Endothelial cell of umbilical vein (primary cell): ENCODE data around the gene GSTO1. TPM values are rescaled to one million over a fixed set of nuclear protein-coding genes. Genes with fewer than 3 reads are reported as not detected.
A peak's percentile ranks its signal among the peaks of the same experiment; 100 is the strongest.

Experiments used
- BruUV-seq: library from RNA; stranded (reverse); fragments of 400-500 nt; replicated peaks from 2 replicates; lab custom pipeline; 2021; lab: Mats Ljungman, UMichigan
- CTCF ChIA-PET: fragments of 300-600, 350-600 bp; sonication (Branson Sonifier 250); formaldehyde crosslinking; loops from one replicate; lab custom pipeline; 2021; ENCODE audit warnings: antibody characterized with exemption, inconsistent platforms; lab: Charles Lee
- POLR2A ChIA-PET: fragments of 300-600, 350-600 bp; sonication (Branson Sonifier 250); formaldehyde crosslinking; loops from one replicate; lab custom pipeline; 2021; ENCODE audit warnings: antibody characterized with exemption, inconsistent platforms; lab: Charles Lee
- DNase-seq: peaks from one replicate; pipeline ENCODE4 v3.0.0-alpha.2; 2011; ENCODE audit warnings: low read depth, low spot score
- FAIRE-seq: peaks from 2 replicates; lab custom pipeline; 2011; peaks lifted over from hg19 to GRCh38; lab: Jason Lieb, UNC
- H2AFZ ChIP-seq: 2 replicates; pipeline ENCODE4 v1.6.0; 2012; ENCODE audit warnings: low read depth, low read length, control low read depth, inconsistent platforms
- H3K27ac ChIP-seq: 2 replicates; pipeline ENCODE4 v1.5.1; 2011; ENCODE audit warnings: low read depth, mild to moderate bottlenecking, control low read depth, low read length, moderate library complexity; ENCODE audit not compliant: insufficient read depth
- H3K27me3 ChIP-seq, 2 experiments: 2 replicates each; pipeline versions ENCODE4 v1.6.0 to v1.6.1; 2011; ENCODE audit warnings: low read length in 2 of 2, mixed read lengths in 1 of 2; ENCODE audit not compliant: control insufficient read depth in 2 of 2, insufficient read depth in 2 of 2
- H3K36me3 ChIP-seq, 2 experiments: 2 replicates in 1 of 2; 3 replicates in 1 of 2; pipeline ENCODE4 v1.5.1; 2011; ENCODE audit warnings: low read length in 2 of 2, mild to moderate bottlenecking in 1 of 2, moderate library complexity in 1 of 2; ENCODE audit not compliant: control insufficient read depth in 2 of 2, insufficient read depth in 2 of 2; ENCODE audit errors: extremely low read depth in 1 of 2
- H3K4me1 ChIP-seq: 3 replicates; pipeline ENCODE4 v1.5.1; 2011; ENCODE audit warnings: mild to moderate bottlenecking, low read length; ENCODE audit not compliant: control insufficient read depth, insufficient read depth; ENCODE audit errors: extremely low read depth
- H3K4me2 ChIP-seq: 2 replicates; pipeline ENCODE4 v1.6.1; 2011; ENCODE audit warnings: low read length, control low read depth, mixed read lengths; ENCODE audit not compliant: insufficient read depth
- H3K4me3 ChIP-seq, 3 experiments: fragments of 200-600 bp in 1 of 3; sonication (generic), shearing (Covaris generic) in 1 of 3; replicated peaks in 1 of 3; 2 replicates each; pipeline ENCODE4 v1.5.1; 2011 to 2016; ENCODE audit warnings: control low read depth in 3 of 3, low read length in 3 of 3, mild to moderate bottlenecking in 2 of 3, inconsistent platforms in 1 of 3, low read depth in 1 of 3, moderate library complexity in 1 of 3; ENCODE audit not compliant: insufficient read depth in 1 of 3
- H3K79me2 ChIP-seq: 2 replicates; pipeline ENCODE4 v1.6.0; 2012; ENCODE audit warnings: low read length, inconsistent platforms; ENCODE audit not compliant: control insufficient read depth, insufficient read depth
- H3K9ac ChIP-seq: replicated peaks from 2 replicates; pipeline ENCODE3; 2011; ENCODE audit warnings: low read length, control low read depth; ENCODE audit not compliant: insufficient read depth; ENCODE audit errors: extremely low read depth
- H3K9me1 ChIP-seq: replicated peaks from 3 replicates; pipeline ENCODE4 v1.6.0; 2011; ENCODE audit warnings: mild to moderate bottlenecking, low read length; ENCODE audit not compliant: control insufficient read depth, insufficient read depth; ENCODE audit errors: extremely low read depth
- H3K9me3 ChIP-seq: replicated peaks from 2 replicates; pipeline ENCODE4 v1.5.1; 2012; ENCODE audit warnings: low read length, inconsistent platforms; ENCODE audit not compliant: control insufficient read depth, insufficient read depth
- H4K20me1 ChIP-seq: replicated peaks from 2 replicates; pipeline ENCODE3; 2011; ENCODE audit warnings: mild to moderate bottlenecking, low read length; ENCODE audit not compliant: control insufficient read depth, insufficient read depth; ENCODE audit errors: extremely low read depth
- EZH2 ChIP-seq: IDR thresholded peaks from 2 replicates; pipeline ENCODE4 v1.6.1; 2012; ENCODE audit warnings: borderline replicate concordance, low read depth, mild to moderate bottlenecking, moderate library complexity, low read length, inconsistent platforms; ENCODE audit not compliant: severe bottlenecking
- FOS ChIP-seq: IDR thresholded peaks from 2 replicates; pipeline ENCODE4 v1.6.1; 2011; ENCODE audit warnings: mild to moderate bottlenecking, low read length, moderate library complexity, borderline replicate concordance; ENCODE audit not compliant: insufficient read depth
- GATA2 ChIP-seq: IDR thresholded peaks from 2 replicates; pipeline ENCODE4 v1.7.0; 2011; ENCODE audit warnings: low read depth, mild to moderate bottlenecking, moderate library complexity, mixed read lengths, low read length; ENCODE audit not compliant: insufficient read length, insufficient read depth
- JUN ChIP-seq: IDR thresholded peaks from 2 replicates; pipeline ENCODE4 v1.6.1; 2011; ENCODE audit warnings: borderline replicate concordance, low read depth; ENCODE audit not compliant: insufficient read length, insufficient read depth
- MYC ChIP-seq: IDR thresholded peaks from one replicate; pipeline ENCODE4 v1.6.1; 2011; ENCODE audit warnings: mild to moderate bottlenecking, low read depth, low read length
- POLR2A ChIP-seq: IDR thresholded peaks from 2 replicates; pipeline ENCODE4 v1.6.1; 2012; ENCODE audit warnings: low read depth, mild to moderate bottlenecking, control low read depth, low read length
- POLR2AphosphoS5 ChIP-seq: IDR thresholded peaks from 2 replicates; pipeline ENCODE4 v1.6.1; 2012; ENCODE audit warnings: low read depth, mild to moderate bottlenecking, control low read depth, low read length, moderate library complexity; ENCODE audit not compliant: insufficient read depth
- dilution Hi-C: fragments of 300-500 bp; cut with MboI; formaldehyde crosslinking; loops from one replicate; pipeline ENCODE4 v1.15.0; 2019; ENCODE audit warnings: low sequenced_read_pairs; ENCODE audit not compliant: extremely low pct_ligation_motif_present
- intact Hi-C: fragments of 100-400 bp; cut with micrococcal nuclease; formaldehyde crosslinking; loops from one replicate; pipeline ENCODE4 v1.10.0; 2022
- polyA plus RNA-seq, 4 experiments: library from polyadenylated mRNA; depleted of rRNA in 3 of 4; stranded (reverse) in 3 of 4; unstranded in 1 of 4; fragments of >200 nt; gene quantifications; 2 replicates each; pipeline versions ENCODE4 v1.2.1 to v1.2.3, GENCODE V29; 2011 to 2012; ENCODE audit warnings: missing spikeins in 1 of 4
- total RNA-seq: library from RNA; stranded (reverse); gene quantifications from 2 replicates; pipeline ENCODE4 v1.2.3, GENCODE V29; 2021
- TF ChIP-seq, protein P1 (sequence below): IDR thresholded peaks from 2 replicates; pipeline ENCODE4 v1.6.1; 2011; ENCODE audit not compliant: insufficient read depth, insufficient read length
- TF ChIP-seq, protein P2 (sequence below), 2 donors: IDR thresholded peaks; 1 replicate in 1 of 2; 2 replicates in 1 of 2; pipeline ENCODE4 v1.5.1; 2011; ENCODE audit warnings: low read length in 2 of 2, mild to moderate bottlenecking in 2 of 2, moderate library complexity in 2 of 2, control low read depth in 1 of 2, inconsistent platforms in 1 of 2, low read depth in 1 of 2; ENCODE audit not compliant: insufficient read depth in 1 of 2; ENCODE audit errors: extremely low read depth in 1 of 2

GSTO1 gene
- total and polyA plus RNA-seq, 2 donors (not counting 3 experiments of a cell fraction or from before 2014, with no cell fraction given): 124 to 211 TPM

DNA sequence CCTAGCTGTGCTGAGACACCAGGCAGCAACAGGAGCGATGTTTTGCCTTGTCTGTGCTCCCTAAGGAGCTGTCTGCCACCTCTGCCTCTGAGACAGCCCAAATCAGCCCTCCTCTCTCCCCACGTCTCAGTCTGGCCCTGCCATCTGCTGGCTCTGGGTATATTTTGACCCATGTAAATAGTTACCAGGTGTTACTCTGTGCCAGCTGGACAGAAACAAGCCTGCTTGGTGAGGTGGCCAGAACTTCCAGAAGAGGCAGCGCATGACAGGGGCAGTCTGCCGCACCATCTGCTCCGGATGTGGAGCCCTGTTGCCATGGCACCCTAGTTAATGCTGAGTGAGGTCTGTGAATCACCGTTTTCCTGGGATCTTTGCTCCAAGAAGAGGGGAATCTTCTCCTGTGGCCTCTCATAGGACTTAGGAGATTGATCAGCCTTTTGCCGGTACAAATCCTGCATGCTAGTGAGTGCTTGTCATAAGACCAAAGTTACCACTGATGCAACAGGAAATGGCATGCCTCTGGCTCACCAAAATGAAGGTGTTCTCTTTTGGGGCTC lies 46.1 kb downstream of the GSTO1 start:
- Histone ChIP-seq H3K9me1 (no peaks in the 10 kb centered on the region), H3K36me3 (no peaks in the 10 kb centered on the region), H3K9ac (peak overlapping the region; percentile 81), H3K4me1 (peaks cover 31% of the 10 kb centered on the region), H4K20me1 (no peaks in the 10 kb centered on the region), H2AFZ (no peak overlapping the region), H3K27me3 (no peaks in the 10 kb centered on the region), H3K4me2 (peak overlapping the region; percentile 32), H3K79me2 (no peaks in the 10 kb centered on the region), H3K4me3 (no peak overlapping the region), H3K27ac (peak overlapping the region; percentile 89), H3K9me3 (no peaks in the 10 kb centered on the region)
- BruUV-seq: no TSS peak
- intact Hi-C loops: loop anchor here (1.0 kb wide), 3 partner anchors 10 to 37 kb away; partner anchors contain the start of gene ITPRIP
- dilution Hi-C loops: no loop called here
- TF ChIP-seq, protein P1, sequence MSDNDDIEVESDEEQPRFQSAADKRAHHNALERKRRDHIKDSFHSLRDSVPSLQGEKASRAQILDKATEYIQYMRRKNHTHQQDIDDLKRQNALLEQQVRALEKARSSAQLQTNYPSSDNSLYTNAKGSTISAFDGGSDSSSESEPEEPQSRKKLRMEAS: peak; percentile 55
- peak; percentile 59 for TF ChIP-seq POLR2AphosphoS5
- no peak for TF ChIP-seq FOS
- no peak for TF ChIP-seq GATA2
- TF ChIP-seq JUN: peak; percentile 62
- CTCF ChIA-PET: interaction anchor here (0.9 to 3.4 kb wide), 6 partner anchors 10 to 50 kb away, joined by 3 to 34 read pairs (median 4); no protein-coding TSS in a partner anchor
- peak; percentile 85 for DNase-seq
- POLR2A ChIA-PET: interaction anchor here (0.6 kb wide), 1 partner anchor 36 kb away, joined by 7 read pairs; no protein-coding TSS in a partner anchor
- FAIRE-seq: peak; percentile 83

DNA sequence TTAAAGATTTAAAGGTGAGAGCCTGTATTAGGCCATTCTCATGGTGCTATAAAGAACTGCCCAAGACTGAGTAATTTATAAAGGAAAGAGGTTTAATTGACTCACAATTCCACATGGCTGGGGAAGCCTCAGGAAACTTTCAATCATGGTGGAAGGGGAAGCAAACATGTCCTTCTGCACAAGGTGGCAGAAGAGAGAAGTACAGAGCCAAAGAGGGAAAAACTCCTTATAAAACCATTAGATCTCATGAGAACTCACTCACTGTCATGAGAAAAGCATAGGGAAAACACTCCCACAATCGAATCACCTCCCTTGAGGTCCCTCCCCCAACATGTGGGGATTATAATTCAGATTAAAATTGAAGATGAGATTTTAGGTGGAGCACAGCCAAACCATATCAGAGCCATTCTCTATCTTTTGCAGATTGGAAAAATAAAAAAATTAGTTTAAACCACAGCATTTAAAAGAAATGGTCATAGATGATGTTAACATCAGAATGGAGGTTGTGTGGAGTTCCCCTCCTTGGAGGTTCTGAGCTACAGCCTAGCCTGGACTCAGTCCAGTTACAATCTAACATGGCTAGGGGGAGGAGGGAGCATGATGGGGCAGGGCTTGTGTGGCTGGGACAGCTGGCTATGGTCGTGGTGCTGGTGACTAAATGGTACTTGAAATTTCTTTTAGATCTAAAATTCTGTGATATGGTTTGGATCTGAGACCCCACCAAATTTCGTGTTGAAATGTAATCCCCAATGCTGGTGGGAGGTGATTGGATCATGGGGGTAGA lies 47.4 kb downstream of the GSTO1 start:
- H3K79me2 ChIP-seq: no peaks in the 10 kb centered on the region
- TF ChIP-seq, protein P1: no peak
- TF ChIP-seq POLR2AphosphoS5 (no peak), MYC (no peak), POLR2A (no peak), JUN (no peak), EZH2 (no peak), FOS (no peak), GATA2 (no peak)
- TF ChIP-seq, protein P2, sequence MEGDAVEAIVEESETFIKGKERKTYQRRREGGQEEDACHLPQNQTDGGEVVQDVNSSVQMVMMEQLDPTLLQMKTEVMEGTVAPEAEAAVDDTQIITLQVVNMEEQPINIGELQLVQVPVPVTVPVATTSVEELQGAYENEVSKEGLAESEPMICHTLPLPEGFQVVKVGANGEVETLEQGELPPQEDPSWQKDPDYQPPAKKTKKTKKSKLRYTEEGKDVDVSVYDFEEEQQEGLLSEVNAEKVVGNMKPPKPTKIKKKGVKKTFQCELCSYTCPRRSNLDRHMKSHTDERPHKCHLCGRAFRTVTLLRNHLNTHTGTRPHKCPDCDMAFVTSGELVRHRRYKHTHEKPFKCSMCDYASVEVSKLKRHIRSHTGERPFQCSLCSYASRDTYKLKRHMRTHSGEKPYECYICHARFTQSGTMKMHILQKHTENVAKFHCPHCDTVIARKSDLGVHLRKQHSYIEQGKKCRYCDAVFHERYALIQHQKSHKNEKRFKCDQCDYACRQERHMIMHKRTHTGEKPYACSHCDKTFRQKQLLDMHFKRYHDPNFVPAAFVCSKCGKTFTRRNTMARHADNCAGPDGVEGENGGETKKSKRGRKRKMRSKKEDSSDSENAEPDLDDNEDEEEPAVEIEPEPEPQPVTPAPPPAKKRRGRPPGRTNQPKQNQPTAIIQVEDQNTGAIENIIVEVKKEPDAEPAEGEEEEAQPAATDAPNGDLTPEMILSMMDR (IDR thresholded peaks at IDR 0.05; ENCODE audit: extremely low read depth in 1 of 2, insufficient read depth in 1 of 2, low read depth in 1 of 2, low read length in 2 of 2): no peak
- intact Hi-C loops (no loop called here), dilution Hi-C loops (no loop called here)
- H3K9me3 ChIP-seq: no peaks in the 10 kb centered on the region
- no peak for FAIRE-seq
- no peak overlapping the region for H3K4me2 ChIP-seq
- no peaks in the 10 kb centered on the region for H4K20me1 ChIP-seq
- H3K9ac ChIP-seq: no peak overlapping the region
- no peaks in the 10 kb centered on the region for H3K9me1 ChIP-seq
- H3K27me3 ChIP-seq: no peaks in the 10 kb centered on the region
- DNase-seq: no peak
- H3K4me1 ChIP-seq: peaks cover 31% of the 10 kb centered on the region
- H3K27ac ChIP-seq: no peak overlapping the region
- BruUV-seq: no TSS peak
- H2AFZ ChIP-seq: no peak overlapping the region
- ChIA-PET POLR2A (no interaction called here), CTCF (no interaction called here)
- no peaks in the 10 kb centered on the region for H3K36me3 ChIP-seq
- no peak overlapping the region for H3K4me3 ChIP-seq
